MCF 10A (cell line): Measurements from ENCODE around the gene SHLD1. TPM values are rescaled to one million over a fixed set of nuclear protein-coding genes. Genes with fewer than 3 reads are reported as not detected.
"Not testable (repeated sequence)": the region's sequence is repeated elsewhere in the genome, so short reads cannot be mapped to it uniquely, and the experiment has no call there.

Experiments used
- Bru-seq: library from RNA; stranded (reverse); fragments of 400-500 nt; gene quantifications from one replicate; lab custom pipeline; 2021; lab: Mats Ljungman, UMichigan
- BruChase-seq, 2 experiments: library from RNA; stranded (reverse); fragments of 400-500 nt; gene quantifications; one replicate each; lab custom pipeline; 2021; lab: Mats Ljungman, UMichigan
- BruUV-seq: library from RNA; stranded (reverse); fragments of 400-500 nt; replicated peaks from 2 replicates; lab custom pipeline; 2021; lab: Mats Ljungman, UMichigan
- CTCF ChIA-PET: fragments of 300-600 bp; sonication (Branson Sonifier 250); formaldehyde crosslinking; extraction: SDS; loops from one replicate; lab custom pipeline; 2021; ENCODE audit warnings: antibody characterized with exemption, inconsistent platforms; lab: Yijun Ruan, JAX
- POLR2A ChIA-PET: fragments of 300-600, 350-650 bp; sonication (Branson Sonifier 250); formaldehyde crosslinking; extraction: SDS; loops from one replicate; lab custom pipeline; 2020; ENCODE audit warnings: antibody characterized with exemption, inconsistent platforms; lab: Yijun Ruan, JAX
- DNase-seq: peaks from one replicate; pipeline ENCODE4 v3.0.0-alpha.2; 2018; ENCODE audit not compliant: unreplicated experiment
- H3K27ac Mint-ChIP-seq: one replicate; pipeline ENCODE4 v1.8.0; 2022; ENCODE audit warnings: mild to moderate bottlenecking, low read depth, mixed read lengths; ENCODE audit not compliant: unreplicated experiment
- H3K27me3 Mint-ChIP-seq: one replicate; pipeline ENCODE4 v1.8.0; 2022; ENCODE audit warnings: mixed read lengths; ENCODE audit not compliant: insufficient read depth, unreplicated experiment
- H3K36me3 Mint-ChIP-seq: one replicate; pipeline ENCODE4 v1.8.0; 2022; ENCODE audit warnings: mild to moderate bottlenecking, moderate library complexity, mixed read lengths; ENCODE audit not compliant: insufficient read depth, unreplicated experiment
- H3K4me1 Mint-ChIP-seq: one replicate; pipeline ENCODE4 v1.8.0; 2022; ENCODE audit warnings: mixed read lengths; ENCODE audit not compliant: insufficient read depth, unreplicated experiment
- H3K4me3 Mint-ChIP-seq: one replicate; pipeline ENCODE4 v1.8.0; 2022; ENCODE audit warnings: mild to moderate bottlenecking, moderate library complexity, mixed read lengths; ENCODE audit not compliant: unreplicated experiment
- H3K9me3 Mint-ChIP-seq: one replicate; pipeline ENCODE4 v1.8.0; 2022; ENCODE audit warnings: mixed read lengths; ENCODE audit not compliant: unreplicated experiment
- CTCF ChIP-seq: fragments of 200-600 bp; IDR thresholded peaks from one replicate; pipeline ENCODE4 v1.8.0; 2022; ENCODE audit warnings: antibody characterized with exemption, mild to moderate bottlenecking; ENCODE audit not compliant: unreplicated experiment
- intact Hi-C: fragments of 100-400 bp; cut with micrococcal nuclease; formaldehyde crosslinking; loops from 2 replicates; pipeline ENCODE4 v1.14.1; 2022
- long read RNA-seq: library from polyadenylated mRNA; stranded (forward); transcript quantifications from one replicate; pipeline ENCODE4 v2.0.0, GENCODE V29; 2022
- total RNA-seq: library from RNA; stranded (reverse); gene quantifications from 2 replicates; pipeline ENCODE4 v1.2.3, GENCODE V29; 2022

SHLD1 gene
- 2.3 and 3.3 TPM in 2 replicates for total RNA-seq
- Bru-seq, nascent RNA = percentile 50 among the genes with signal in this experiment
- percentile 41 among the genes with signal in this experiment for BruChase-seq, experiment 1, labeled RNA remaining after a 6-hour chase
- percentile 42 among the genes with signal in this experiment for BruChase-seq, experiment 2, labeled RNA remaining after a 2-hour chase
- long read RNA-seq, partial matches to known transcripts = 0 of 3 reads
- long read RNA-seq, other reads (novel, unspliced or antisense) = 1 of 3 reads

GRCh38 chr20:5749952-5750779, at the start of gene SHLD1:
TSS of gene SHLD1 (plus strand) at chr20:5750401. CDS start at chr20:5772866, 22,465 bp downstream.
- POLR2A ChIA-PET = interaction anchor here (0.6 to 2.8 kb wide), 24 partner anchors 8 to 631 kb away, joined by 3 to 27 read pairs (median 4); no protein-coding TSS in a partner anchor
- CTCF ChIA-PET = interaction anchor here (0.6 to 2.2 kb wide), 5 partner anchors 38 to 324 kb away, joined by 3 to 17 read pairs (median 3); no protein-coding TSS in a partner anchor
- peaks cover 3% of the 10 kb centered on the region for H3K4me1 Mint-ChIP-seq
- peak within 1 kb of the TSS; percentile 78 for H3K4me3 Mint-ChIP-seq
- H3K27me3 Mint-ChIP-seq = no peaks in the 10 kb centered on the region
- BruUV-seq = TSS peak; percentile 66
- H3K9me3 Mint-ChIP-seq = no peaks in the 10 kb centered on the region
- no peaks in the 10 kb centered on the region for H3K36me3 Mint-ChIP-seq
- TF ChIP-seq CTCF = no peak
- DNase-seq = peak; percentile 85
- H3K27ac Mint-ChIP-seq = peak within 1 kb of the TSS; percentile 95
- intact Hi-C loops = loop anchor here (5.0 kb wide), 1 partner anchor 143 kb away; no protein-coding TSS in a partner anchor

- H3K9me3 Mint-ChIP-seq, BruUV-seq, H3K36me3 Mint-ChIP-seq, H3K27me3 Mint-ChIP-seq, H3K4me3 Mint-ChIP-seq, H3K27ac Mint-ChIP-seq, CTCF ChIA-PET, DNase-seq, H3K4me1 Mint-ChIP-seq, intact Hi-C loops, POLR2A ChIA-PET: not testable (repeated sequence)
Measured at GRCh38 chr20:5702339-5702738, 47.9 kb upstream of the SHLD1 start.

- H3K4me3 Mint-ChIP-seq = no peak overlapping the region
- H3K27me3 Mint-ChIP-seq = no peaks in the 10 kb centered on the region
- H3K4me1 Mint-ChIP-seq = no peaks in the 10 kb centered on the region
- intact Hi-C loops = no loop called here
- no peak overlapping the region for H3K27ac Mint-ChIP-seq
- DNase-seq = no peak
- no peaks in the 10 kb centered on the region for H3K9me3 Mint-ChIP-seq
- no TSS peak for BruUV-seq
- TF ChIP-seq CTCF = no peak
- CTCF ChIA-PET = no interaction called here
- POLR2A ChIA-PET = interaction anchor here (0.6 to 2.1 kb wide), 4 partner anchors 11 to 175 kb away, joined by 3 to 14 read pairs (median 3); no protein-coding TSS in a partner anchor
- H3K36me3 Mint-ChIP-seq = no peaks in the 10 kb centered on the region
Measured at GRCh38 chr20:5703681-5704101, 46.5 kb upstream of the SHLD1 start.

GRCh38 chr20:5705827-5706226, 44.4 kb upstream of the SHLD1 start:
- H3K27ac Mint-ChIP-seq = no peak overlapping the region
- ChIA-PET POLR2A (interaction anchor here (0.9 to 1.0 kb wide), 2 partner anchors 9 to 14 kb away, joined by 3 to 4 read pairs; no protein-coding TSS in a partner anchor), CTCF (interaction anchor here (0.5 to 1.2 kb wide), 3 partner anchors 8 to 482 kb away, joined by 3 to 4 read pairs (median 3); no protein-coding TSS in a partner anchor)
- no peak overlapping the region for H3K4me3 Mint-ChIP-seq
- no peaks in the 10 kb centered on the region for H3K9me3 Mint-ChIP-seq
- no TSS peak for BruUV-seq
- no peak for TF ChIP-seq CTCF
- DNase-seq = no peak
- intact Hi-C loops = no loop called here
- H3K36me3 Mint-ChIP-seq = no peaks in the 10 kb centered on the region
- H3K27me3 Mint-ChIP-seq = no peaks in the 10 kb centered on the region
- no peaks in the 10 kb centered on the region for H3K4me1 Mint-ChIP-seq
